Upper lobe of left lung (tissue), 4 donors: Measurements from ENCODE around the gene PTPRN.

Experiments
- EP300 ChIP-seq, 4 donors: sonication (generic); formaldehyde crosslinking; IDR thresholded peaks; one replicate each; pipeline ENCODE4 v1.5.1; 2017; ENCODE audit warnings: antibody characterized with exemption in 4 of 4, control low read depth in 2 of 4
- POLR2A ChIP-seq, 4 donors: fragments of 450-650 bp; IDR thresholded peaks; one replicate each; pipeline ENCODE4 v1.5.1; 2016 to 2017; ENCODE audit warnings: antibody characterized with exemption in 4 of 4, mild to moderate bottlenecking in 2 of 4
- POLR2AphosphoS5 ChIP-seq, 2 donors: sonication (generic); formaldehyde crosslinking; IDR thresholded peaks; one replicate each; pipeline ENCODE4 v1.5.1; 2017; ENCODE audit warnings: antibody characterized with exemption in 2 of 2
- TF ChIP-seq, protein P1 (sequence below), 6 experiments: fragments of 450-650 bp in 4 of 6; fragments of 200-600 bp in 2 of 6; sonication (generic) in 2 of 6; IDR thresholded peaks; one replicate each; pipeline ENCODE4 v1.5.1; 2016 to 2019; ENCODE audit warnings: antibody characterized with exemption in 6 of 6

GRCh38 chr2:219271021-219271420 lies 38.2 kb downstream of the PTPRN start:
- no peak for TF ChIP-seq EP300 (IDR thresholded peaks at IDR 0.05)
- TF ChIP-seq POLR2A (IDR thresholded peaks at IDR 0.05), result no peak
- TF ChIP-seq, protein P1, sequence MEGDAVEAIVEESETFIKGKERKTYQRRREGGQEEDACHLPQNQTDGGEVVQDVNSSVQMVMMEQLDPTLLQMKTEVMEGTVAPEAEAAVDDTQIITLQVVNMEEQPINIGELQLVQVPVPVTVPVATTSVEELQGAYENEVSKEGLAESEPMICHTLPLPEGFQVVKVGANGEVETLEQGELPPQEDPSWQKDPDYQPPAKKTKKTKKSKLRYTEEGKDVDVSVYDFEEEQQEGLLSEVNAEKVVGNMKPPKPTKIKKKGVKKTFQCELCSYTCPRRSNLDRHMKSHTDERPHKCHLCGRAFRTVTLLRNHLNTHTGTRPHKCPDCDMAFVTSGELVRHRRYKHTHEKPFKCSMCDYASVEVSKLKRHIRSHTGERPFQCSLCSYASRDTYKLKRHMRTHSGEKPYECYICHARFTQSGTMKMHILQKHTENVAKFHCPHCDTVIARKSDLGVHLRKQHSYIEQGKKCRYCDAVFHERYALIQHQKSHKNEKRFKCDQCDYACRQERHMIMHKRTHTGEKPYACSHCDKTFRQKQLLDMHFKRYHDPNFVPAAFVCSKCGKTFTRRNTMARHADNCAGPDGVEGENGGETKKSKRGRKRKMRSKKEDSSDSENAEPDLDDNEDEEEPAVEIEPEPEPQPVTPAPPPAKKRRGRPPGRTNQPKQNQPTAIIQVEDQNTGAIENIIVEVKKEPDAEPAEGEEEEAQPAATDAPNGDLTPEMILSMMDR (IDR thresholded peaks at IDR 0.05), result no peak
- no peak for TF ChIP-seq POLR2AphosphoS5 (IDR thresholded peaks at IDR 0.05)
